OCI-LY3 (cell line): ENCODE results near the gene ZNF816.

ENCODE experiments used
- H2AFZ ChIP-seq: fragments of 200-600, 300-600 bp; shearing (Covaris generic); 2 replicates; pipeline ENCODE4 v1.6.0; 2014; ENCODE audit warnings: antibody characterized with exemption, low read depth, low read length
- H3K27ac ChIP-seq: fragments of 200-600, 300-600 bp; sonication (generic); 2 replicates; pipeline ENCODE4 v1.5.1; 2014; ENCODE audit warnings: mild to moderate bottlenecking, low read length, moderate library complexity, mixed read lengths
- H3K27me3 ChIP-seq: fragments of 200-600, 300-600 bp; sonication (generic); 2 replicates; pipeline ENCODE4 v1.6.1; 2014; ENCODE audit warnings: low read depth, low read length, mixed read lengths
- H3K36me3 ChIP-seq: fragments of 200-600, 300-600 bp; sonication (generic); replicated peaks from 2 replicates; pipeline ENCODE3; 2014; ENCODE audit warnings: low read depth, low read length, mixed read lengths
- H3K4me1 ChIP-seq: fragments of 300-600, 200-600 bp; sonication (generic); 2 replicates; pipeline ENCODE4 v1.6.1; 2014; ENCODE audit warnings: low read length, mixed read lengths
- H3K4me2 ChIP-seq: fragments of 200-600, 300-600 bp; sonication (generic); 2 replicates; pipeline ENCODE4 v1.6.1; 2014; ENCODE audit warnings: low read length, mixed read lengths
- H3K4me3 ChIP-seq: fragments of 300-600, 200-600 bp; sonication (generic); 2 replicates; pipeline ENCODE4 v1.5.1; 2014; ENCODE audit warnings: antibody characterized with exemption, mild to moderate bottlenecking, low read length, moderate library complexity
- H3K79me2 ChIP-seq: fragments of 300-600, 200-600 bp; shearing (Covaris generic); 2 replicates; pipeline ENCODE4 v1.6.1; 2014; ENCODE audit warnings: mild to moderate bottlenecking, low read length, mixed read lengths
- H3K9ac ChIP-seq: fragments of 300-600, 200-600 bp; shearing (Covaris generic); 2 replicates; pipeline ENCODE4 v1.6.0; 2014; ENCODE audit warnings: mild to moderate bottlenecking, low read length, moderate library complexity
- H3K9me3 ChIP-seq: fragments of 200-600, 300-600 bp; shearing (Covaris generic); 2 replicates; pipeline ENCODE4 v1.6.1; 2014; ENCODE audit warnings: low read length, mixed read lengths; ENCODE audit not compliant: insufficient read depth
- H4K20me1 ChIP-seq: fragments of 200-600, 300-600 bp; sonication (generic); 2 replicates; pipeline ENCODE4 v1.6.1; 2016; ENCODE audit warnings: low read length, mixed read lengths; ENCODE audit not compliant: insufficient read depth
- EZH2phosphoT487 ChIP-seq: fragments of 200-600 bp; shearing (Covaris generic); IDR thresholded peaks from 2 replicates; pipeline ENCODE4 v1.6.1; 2018; ENCODE audit warnings: antibody characterized with exemption, mixed run types, low read depth
- TF ChIP-seq, protein P1 (sequence below): fragments of 200-600, 300-600 bp; sonication (generic); IDR thresholded peaks from 2 replicates; pipeline ENCODE4 v1.5.1; 2014; ENCODE audit warnings: antibody characterized with exemption, low read length, low read depth

The ZNF816 gene

DNA sequence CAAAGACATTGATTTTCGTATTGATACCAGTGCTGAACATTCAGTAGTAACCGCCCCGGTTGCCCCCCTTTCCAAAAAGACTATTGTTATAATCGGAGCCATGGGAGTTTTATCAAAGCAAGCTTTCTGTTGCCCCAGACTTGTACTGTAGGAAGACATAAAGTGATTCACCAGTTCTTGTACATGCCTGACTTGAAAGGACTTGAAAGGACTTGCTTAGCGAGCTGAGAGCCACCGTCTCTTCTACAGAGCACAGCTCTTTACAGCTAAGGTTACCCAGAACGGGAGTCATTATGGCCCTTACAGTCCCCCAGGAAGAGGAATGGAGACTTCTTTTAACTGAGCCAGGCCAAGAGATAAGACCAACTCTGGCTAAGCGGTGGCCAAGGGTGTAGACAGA, 5.1 kb downstream of the ZNF816 start:
- H3K79me2 ChIP-seq, result peaks cover 58% of the 10 kb centered on the region

DNA sequence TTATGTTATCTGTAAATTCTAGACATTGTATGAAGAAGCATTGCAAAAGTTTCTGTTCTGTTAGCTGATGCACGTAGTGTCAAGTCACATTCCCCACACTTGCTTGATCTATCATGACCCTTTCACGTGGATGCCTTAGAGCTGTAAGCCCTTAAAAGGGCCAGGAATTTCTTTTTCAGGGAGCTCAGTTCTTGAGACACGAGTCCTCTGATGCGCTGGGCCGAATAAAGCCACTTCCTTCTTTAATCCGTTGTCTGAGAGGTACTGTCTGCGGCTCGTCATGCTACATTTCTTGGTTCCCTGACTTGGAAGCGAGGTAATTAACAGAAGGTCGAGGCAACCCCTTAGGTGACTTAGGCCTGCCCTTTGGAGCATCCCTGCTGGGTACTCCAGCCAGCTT, 5.8 kb downstream of the ZNF816 start:
- Histone ChIP-seq H3K9me3 (peaks cover 11% of the 10 kb centered on the region; the same call in 1 of the 2 replicates), H3K36me3 (peaks cover 94% of the 10 kb centered on the region), H3K4me3 (no peak overlapping the region)

More for the DNA sequence above, 5.1 kb downstream of the ZNF816 start:
- no peak overlapping the region for H3K4me2 ChIP-seq
- H3K4me1 ChIP-seq, result peaks cover 9% of the 10 kb centered on the region
- peaks cover 11% of the 10 kb centered on the region; the same call in 1 of the 2 replicates for H3K9me3 ChIP-seq
- no peak overlapping the region for H3K9ac ChIP-seq
- no peaks in the 10 kb centered on the region for H3K27me3 ChIP-seq
- no peaks in the 10 kb centered on the region for H4K20me1 ChIP-seq
- TF ChIP-seq, protein P1, sequence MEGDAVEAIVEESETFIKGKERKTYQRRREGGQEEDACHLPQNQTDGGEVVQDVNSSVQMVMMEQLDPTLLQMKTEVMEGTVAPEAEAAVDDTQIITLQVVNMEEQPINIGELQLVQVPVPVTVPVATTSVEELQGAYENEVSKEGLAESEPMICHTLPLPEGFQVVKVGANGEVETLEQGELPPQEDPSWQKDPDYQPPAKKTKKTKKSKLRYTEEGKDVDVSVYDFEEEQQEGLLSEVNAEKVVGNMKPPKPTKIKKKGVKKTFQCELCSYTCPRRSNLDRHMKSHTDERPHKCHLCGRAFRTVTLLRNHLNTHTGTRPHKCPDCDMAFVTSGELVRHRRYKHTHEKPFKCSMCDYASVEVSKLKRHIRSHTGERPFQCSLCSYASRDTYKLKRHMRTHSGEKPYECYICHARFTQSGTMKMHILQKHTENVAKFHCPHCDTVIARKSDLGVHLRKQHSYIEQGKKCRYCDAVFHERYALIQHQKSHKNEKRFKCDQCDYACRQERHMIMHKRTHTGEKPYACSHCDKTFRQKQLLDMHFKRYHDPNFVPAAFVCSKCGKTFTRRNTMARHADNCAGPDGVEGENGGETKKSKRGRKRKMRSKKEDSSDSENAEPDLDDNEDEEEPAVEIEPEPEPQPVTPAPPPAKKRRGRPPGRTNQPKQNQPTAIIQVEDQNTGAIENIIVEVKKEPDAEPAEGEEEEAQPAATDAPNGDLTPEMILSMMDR, result no peak
- TF ChIP-seq EZH2phosphoT487, result no peak
- H3K4me3 ChIP-seq, result no peak overlapping the region
- H3K27ac ChIP-seq, result no peak overlapping the region
- H2AFZ ChIP-seq, result no peak overlapping the region
- H3K36me3 ChIP-seq, result peaks cover 87% of the 10 kb centered on the region

DNA sequence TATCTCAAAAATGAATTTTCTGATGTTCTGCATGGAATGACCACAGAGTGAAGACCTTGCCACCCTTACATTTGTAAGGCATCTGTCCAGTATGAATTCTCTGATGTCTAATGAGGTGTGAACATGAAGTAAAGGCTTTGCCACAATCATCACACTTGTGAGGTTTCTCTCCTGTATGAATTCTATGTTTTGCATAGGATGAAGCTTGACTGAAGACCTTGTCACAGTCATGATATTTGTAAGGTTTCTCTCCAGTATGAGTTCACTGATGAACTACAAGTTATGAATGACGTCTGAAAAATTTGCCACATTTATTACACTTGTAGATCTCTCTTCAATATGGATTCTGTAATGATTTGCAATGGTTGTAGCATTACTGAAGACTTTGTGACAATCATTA, 13.3 kb downstream of the ZNF816 start:
- Histone ChIP-seq H3K4me1 (no peaks in the 10 kb centered on the region), H3K4me3 (no peak overlapping the region), H3K9me3 (peaks cover 30% of the 10 kb centered on the region), H3K79me2 (no peaks in the 10 kb centered on the region), H3K27me3 (no peaks in the 10 kb centered on the region), H4K20me1 (no peaks in the 10 kb centered on the region), H3K9ac (no peak overlapping the region), H3K36me3 (peaks cover 61% of the 10 kb centered on the region), H2AFZ (no peak overlapping the region), H3K27ac (no peak overlapping the region), H3K4me2 (no peak overlapping the region)
- TF ChIP-seq EZH2phosphoT487, result no peak
- TF ChIP-seq, protein P1, result no peak

More for the DNA sequence above, 5.8 kb downstream of the ZNF816 start:
- Histone ChIP-seq H3K27ac (no peak overlapping the region), H3K9ac (no peak overlapping the region), H4K20me1 (no peaks in the 10 kb centered on the region), H3K79me2 (peaks cover 51% of the 10 kb centered on the region), H3K4me2 (no peak overlapping the region), H3K4me1 (peaks cover 9% of the 10 kb centered on the region), H3K27me3 (no peaks in the 10 kb centered on the region), H2AFZ (no peak overlapping the region)
- TF ChIP-seq EZH2phosphoT487, result no peak

DNA sequence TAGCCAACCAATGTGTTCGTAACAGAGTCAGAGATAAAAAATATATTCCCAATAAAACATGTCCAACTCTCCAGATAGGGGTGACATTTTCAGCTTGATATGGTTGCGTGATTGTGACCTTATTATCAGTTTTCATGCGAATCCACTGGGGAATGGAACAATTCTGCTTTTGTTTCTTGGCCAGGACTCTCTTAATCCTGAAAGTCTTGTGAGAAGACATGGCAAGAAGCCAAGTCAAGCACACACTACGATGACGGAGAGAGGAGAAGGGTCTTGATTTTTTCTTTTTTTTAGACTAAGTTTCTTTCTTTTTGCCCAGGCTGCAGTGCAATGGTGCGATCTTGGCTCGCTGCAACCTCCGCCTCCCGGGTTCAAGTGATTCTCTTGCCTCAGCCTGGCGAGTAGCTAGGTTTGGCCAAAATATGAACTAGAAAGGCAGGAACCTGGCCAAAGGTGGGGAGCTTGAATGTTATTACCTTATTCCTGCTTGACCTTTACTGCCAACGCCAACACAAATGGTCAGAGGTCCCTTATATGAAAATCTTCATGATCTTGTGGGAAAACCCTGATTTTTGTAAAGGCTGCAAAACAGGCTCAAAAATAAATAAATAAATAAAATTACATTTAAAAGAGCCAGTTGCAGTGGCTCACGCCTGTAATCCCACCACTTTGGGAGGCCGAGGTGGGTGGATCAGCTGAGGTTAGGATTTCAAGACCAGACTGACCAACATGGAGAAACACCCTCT, 14.5 kb downstream of the ZNF816 start:
- Histone ChIP-seq H3K4me3 (no peak overlapping the region), H3K27ac (no peak overlapping the region), H4K20me1 (no peaks in the 10 kb centered on the region), H3K4me1 (no peaks in the 10 kb centered on the region), H3K27me3 (no peaks in the 10 kb centered on the region), H3K4me2 (no peak overlapping the region), H2AFZ (no peak overlapping the region), H3K9ac (no peak overlapping the region), H3K9me3 (peaks cover 30% of the 10 kb centered on the region), H3K36me3 (peaks cover 54% of the 10 kb centered on the region), H3K79me2 (no peaks in the 10 kb centered on the region)
- TF ChIP-seq, protein P1, result no peak
- TF ChIP-seq EZH2phosphoT487, result no peak
